Measurements from ENCODE around the gene EFNA1. TPM values are rescaled to one million over a fixed set of nuclear protein-coding genes. Genes with fewer than 3 reads are reported as not detected.

The EFNA1 gene
- total RNA-seq, 2 donors from 2014 or later, result 0.68 to 1.6 TPM

GRCh38 chr1:155174324-155175280 lies 46.9 kb downstream of the EFNA1 start:
- Mint-ChIP-seq H3K27ac (peak overlapping the region; percentile 82 to 99), H3K9me3 (no peaks in the 10 kb centered on the region), H3K36me3 (peaks cover 17 to 20% of the 10 kb centered on the region in 2 donors)
- DNase-seq (ENCODE audit: low spot score in 2 of 2) (peak; percentile 50 to 54), ATAC-seq (no peak)

- peaks cover 17 to 20% of the 10 kb centered on the region in 2 donors for H3K36me3 Mint-ChIP-seq
- H3K27ac Mint-ChIP-seq, result no peak overlapping the region
- DNase-seq (ENCODE audit: low spot score in 2 of 2) (peak in 1 of 2 donors; percentile 57), ATAC-seq (no peak)
- H3K9me3 Mint-ChIP-seq, result no peaks in the 10 kb centered on the region
Measured at GRCh38 chr1:155175281-155175926, 47.7 kb downstream of the EFNA1 start.

- Mint-ChIP-seq H3K27ac (no peak overlapping the region), H3K9me3 (no peaks in the 10 kb centered on the region), H3K36me3 (peaks cover 17 to 20% of the 10 kb centered on the region in 2 donors)
- ATAC-seq, result no peak
- peak in 1 of 2 donors; percentile 55 for DNase-seq (ENCODE audit: low spot score in 2 of 2)
Measured at GRCh38 chr1:155175927-155176371, 48.3 kb downstream of the EFNA1 start.

DNA sequence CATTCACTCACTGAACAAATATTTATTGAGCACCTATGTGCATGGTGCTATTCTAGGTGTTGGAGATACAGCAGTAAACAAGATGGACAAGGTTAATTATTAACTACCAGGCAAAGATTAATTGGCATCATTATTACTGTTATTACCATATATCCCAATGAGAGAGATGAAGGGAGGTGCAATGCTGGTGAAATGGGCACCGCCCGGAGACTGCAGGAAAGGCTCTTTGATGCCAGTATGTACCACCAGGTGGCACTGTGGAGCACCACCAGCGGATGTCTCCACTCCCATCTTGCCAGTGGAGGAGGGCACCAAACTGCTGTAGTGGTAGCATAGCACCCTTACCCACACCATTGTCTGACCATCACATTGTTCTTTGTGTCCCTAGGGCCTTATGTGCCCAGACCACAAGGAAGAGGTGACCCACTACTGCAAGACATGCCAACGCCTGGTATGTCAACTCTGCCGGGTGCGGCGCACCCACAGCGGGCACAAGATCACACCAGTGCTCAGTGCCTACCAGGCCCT lies 48.9 kb downstream of the EFNA1 start:
- H3K36me3 Mint-ChIP-seq, result peaks cover 17 to 20% of the 10 kb centered on the region in 2 donors
- DNase-seq (ENCODE audit: low spot score in 2 of 2), result peak; percentile 80 to 91
- no peaks in the 10 kb centered on the region for H3K9me3 Mint-ChIP-seq
- ATAC-seq, result peak; percentile 36 to 38
- H3K27ac Mint-ChIP-seq, result no peak overlapping the region

DNA sequence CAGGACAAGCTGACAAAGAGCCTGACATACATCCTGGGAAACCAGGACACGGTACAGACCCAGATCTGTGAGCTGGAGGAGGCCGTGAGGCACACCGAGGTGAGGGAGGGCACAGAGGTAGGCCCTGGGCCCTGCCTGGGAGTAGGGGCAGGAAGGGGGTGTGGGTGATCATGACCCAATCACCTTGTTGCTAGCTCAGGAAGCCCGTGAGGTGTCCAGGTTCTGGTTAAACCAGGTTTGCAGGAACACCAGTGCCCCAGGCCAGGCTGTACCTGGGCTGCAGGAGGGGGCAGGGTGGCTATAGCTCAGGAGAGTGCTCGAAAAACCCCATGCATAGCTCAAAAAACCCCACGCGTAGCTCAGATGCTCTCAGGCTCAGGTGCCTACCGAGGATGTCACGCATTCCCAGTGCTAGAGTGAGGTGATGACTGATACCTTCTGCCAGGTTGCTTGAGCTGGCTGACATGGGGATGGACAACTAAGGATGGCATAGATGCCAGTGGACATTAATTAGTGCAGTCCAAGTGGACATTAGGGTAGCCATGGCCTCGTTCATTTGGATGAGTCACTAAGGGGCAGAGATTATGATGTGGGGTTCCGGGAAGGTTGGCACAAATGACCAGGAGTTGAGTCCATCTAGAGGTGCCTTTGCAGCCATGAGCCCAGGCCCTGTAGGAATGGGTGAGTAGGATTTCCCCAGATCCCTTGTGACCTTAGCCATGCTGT lies 49.7 kb downstream of the EFNA1 start:
- peak in 1 of 2 donors; percentile 47 for DNase-seq (ENCODE audit: low spot score in 2 of 2)
- Mint-ChIP-seq H3K27ac (no peak overlapping the region), H3K9me3 (no peaks in the 10 kb centered on the region), H3K36me3 (peaks cover 12 to 14% of the 10 kb centered on the region in 2 donors)
- no peak for ATAC-seq

- no peak overlapping the region for H3K27ac Mint-ChIP-seq
- H3K36me3 Mint-ChIP-seq, result peaks cover 8 to 9% of the 10 kb centered on the region in 2 donors
- H3K9me3 Mint-ChIP-seq, result no peaks in the 10 kb centered on the region
- ATAC-seq (no peak), DNase-seq (ENCODE audit: low spot score in 2 of 2) (peak in 1 of 2 donors; percentile 52)
Measured at GRCh38 chr1:155177918-155178281, 50.2 kb downstream of the EFNA1 start.

- H3K27ac Mint-ChIP-seq, result no peak overlapping the region
- peaks cover under 1 to 5% of the 10 kb centered on the region in 2 donors for H3K36me3 Mint-ChIP-seq
- peak in 1 of 2 donors; percentile 44 for DNase-seq (ENCODE audit: low spot score in 2 of 2)
- ATAC-seq, result no peak
- no peaks in the 10 kb centered on the region for H3K9me3 Mint-ChIP-seq
Measured at GRCh38 chr1:155178441-155179111, 50.9 kb downstream of the EFNA1 start.

DNA sequence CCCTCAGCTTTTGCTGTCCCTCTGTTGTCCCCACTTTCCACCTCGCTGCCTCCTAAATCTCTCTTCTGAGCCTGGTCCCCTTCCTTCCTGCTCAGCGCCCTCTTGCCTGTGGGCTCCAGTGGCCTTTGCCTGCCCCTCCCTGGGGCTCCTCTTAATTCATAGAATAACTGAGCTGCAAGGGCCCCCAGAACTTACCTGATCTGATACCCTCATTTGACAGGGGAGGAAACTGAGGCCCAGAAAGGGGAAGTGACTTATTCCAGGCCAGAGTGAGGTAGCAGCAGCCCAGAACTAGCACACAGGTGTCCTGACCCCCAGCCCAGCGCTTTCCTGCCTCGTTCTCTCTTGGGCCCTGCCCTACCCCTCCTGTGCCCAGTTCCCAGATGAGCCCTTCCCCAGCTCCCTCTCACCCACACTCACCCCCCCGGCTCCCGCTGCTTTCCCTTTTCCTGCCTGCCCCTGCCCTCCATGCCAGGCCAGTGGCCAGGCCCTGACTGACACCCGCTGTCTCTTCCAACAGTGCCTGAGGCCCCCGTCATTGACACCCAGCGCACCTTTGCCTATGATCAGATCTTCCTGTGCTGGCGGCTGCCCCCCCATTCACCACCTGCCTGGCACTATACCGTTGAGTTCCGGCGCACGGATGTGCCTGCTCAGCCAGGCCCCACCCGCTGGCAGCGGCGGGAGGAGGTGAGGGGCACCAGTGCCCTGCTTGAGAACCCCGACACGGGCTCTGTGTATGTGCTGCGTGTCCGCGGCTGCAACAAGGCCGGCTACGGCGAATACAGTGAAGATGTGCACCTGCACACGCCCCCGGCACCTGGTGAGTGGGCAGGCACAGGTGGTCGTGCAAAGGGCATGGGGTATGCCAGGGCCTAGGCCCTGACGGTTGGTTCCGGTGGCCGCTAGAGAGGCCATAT lies 51.7 kb downstream of the EFNA1 start:
- no peaks in the 10 kb centered on the region for H3K9me3 Mint-ChIP-seq
- ATAC-seq, result no peak
- H3K36me3 Mint-ChIP-seq, result peaks cover 0 to 5% of the 10 kb centered on the region in 2 donors
- peak in 1 of 2 donors; percentile 56 for DNase-seq (ENCODE audit: low spot score in 2 of 2)
- no peak overlapping the region for H3K27ac Mint-ChIP-seq

DNA sequence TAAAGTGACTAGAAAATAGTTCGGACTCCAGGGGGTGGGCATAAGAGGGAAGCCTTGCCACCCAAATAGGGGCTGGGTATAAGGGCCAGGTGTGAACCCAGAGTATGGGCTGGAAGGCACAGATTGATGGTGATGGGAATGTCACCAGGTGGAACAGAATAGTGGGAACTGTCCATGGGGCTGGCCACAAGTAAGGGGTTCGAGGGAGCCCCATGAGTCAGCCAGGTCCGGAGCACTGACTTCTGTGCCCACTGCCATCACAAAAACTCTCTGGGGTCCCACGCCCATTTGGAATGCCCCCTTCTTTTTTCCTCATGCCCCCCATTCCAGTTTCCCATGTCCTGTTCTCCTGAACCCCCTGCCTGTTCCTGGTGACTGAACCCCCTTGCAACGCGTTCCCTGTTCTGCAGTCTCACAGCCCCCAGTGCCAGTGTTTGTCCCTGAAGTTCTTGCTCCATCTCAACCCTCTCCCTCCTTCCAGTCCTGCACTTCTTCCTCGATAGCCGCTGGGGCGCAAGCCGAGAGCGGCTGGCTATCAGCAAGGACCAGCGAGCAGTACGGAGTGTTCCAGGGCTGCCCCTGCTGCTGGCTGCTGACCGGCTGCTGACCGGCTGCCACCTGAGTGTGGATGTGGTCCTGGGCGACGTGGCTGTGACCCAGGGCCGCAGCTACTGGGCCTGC lies 53.8 kb downstream of the EFNA1 start:
- ATAC-seq (no peak), DNase-seq (ENCODE audit: low spot score in 2 of 2) (no peak)
- Mint-ChIP-seq H3K9me3 (no peaks in the 10 kb centered on the region), H3K36me3 (peaks cover 0 to 5% of the 10 kb centered on the region in 2 donors), H3K27ac (peak overlapping the region in 1 of 2 donors; percentile 55)

DNA sequence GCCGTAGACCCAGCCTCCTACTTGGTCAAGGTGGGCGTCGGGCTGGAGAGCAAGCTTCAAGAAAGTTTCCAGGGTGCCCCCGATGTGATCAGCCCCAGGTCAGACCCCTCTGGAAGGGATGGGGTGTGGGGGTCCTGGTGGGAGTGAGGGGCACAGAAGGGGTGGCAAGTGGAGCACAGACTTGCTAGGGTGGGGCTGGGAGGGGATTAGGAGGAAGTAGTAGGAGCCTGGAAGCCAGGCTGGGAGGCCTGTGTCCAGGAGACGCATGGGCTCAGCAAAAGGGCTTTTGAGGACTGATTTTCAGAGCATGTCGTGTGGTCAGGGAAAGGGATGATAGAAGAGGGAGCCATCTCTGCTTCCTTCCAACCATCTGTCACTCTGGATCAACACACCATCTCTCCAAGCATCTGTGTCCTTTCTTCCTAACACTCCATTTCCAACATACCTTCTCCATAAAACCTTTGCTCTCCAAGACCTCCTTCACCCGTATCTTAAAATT lies 54.4 kb downstream of the EFNA1 start:
- DNase-seq (ENCODE audit: low spot score in 2 of 2), result no peak
- ATAC-seq, result no peak
- peaks cover 0 to 5% of the 10 kb centered on the region in 2 donors for H3K36me3 Mint-ChIP-seq
- no peaks in the 10 kb centered on the region for H3K9me3 Mint-ChIP-seq
- peak overlapping the region in 1 of 2 donors; percentile 55 for H3K27ac Mint-ChIP-seq

- DNase-seq (ENCODE audit: low spot score in 2 of 2) (no peak), ATAC-seq (no peak)
- Mint-ChIP-seq H3K9me3 (no peaks in the 10 kb centered on the region), H3K27ac (no peak overlapping the region), H3K36me3 (no peaks in the 10 kb centered on the region)
Measured at GRCh38 chr1:155183775-155184221, 56.1 kb downstream of the EFNA1 start.

- ATAC-seq (no peak), DNase-seq (ENCODE audit: low spot score in 2 of 2) (no peak)
- Mint-ChIP-seq H3K27ac (peak overlapping the region in 1 of 2 donors; percentile 63), H3K9me3 (no peaks in the 10 kb centered on the region), H3K36me3 (no peaks in the 10 kb centered on the region)
Measured at GRCh38 chr1:155184351-155184811, 56.7 kb downstream of the EFNA1 start.
